Kidney (tissue), 14 donors: ENCODE results near the gene LYRM1. TPM values are rescaled to one million over a fixed set of nuclear protein-coding genes. Genes with fewer than 3 reads are reported as not detected.

Experiments
- DNase-seq, 5 donors: peaks; one replicate each; pipeline ENCODE4 v3.0.0-alpha.2; 2013 to 2020
- FAIRE-seq: peaks from 2 replicates; lab custom pipeline; 2012; peaks lifted over from hg19 to GRCh38; lab: Jason Lieb, UNC
- H3K27ac ChIP-seq, 2 donors: one replicate each; pipeline ENCODE4 v1.7.0; 2013; ENCODE audit warnings: low read depth in 2 of 2, low read length in 2 of 2, inconsistent platforms in 1 of 2
- H3K27me3 ChIP-seq: one replicate; pipeline ENCODE4 v1.7.1; 2013; ENCODE audit warnings: low read length, inconsistent platforms; ENCODE audit not compliant: control insufficient read depth, insufficient read depth
- H3K36me3 ChIP-seq, 3 donors: one replicate each; pipeline versions ENCODE4 v1.7.0 to v1.7.1; 2013; ENCODE audit warnings: low read length in 3 of 3, control low read depth in 1 of 3, inconsistent platforms in 1 of 3; ENCODE audit not compliant: insufficient read depth in 3 of 3, control insufficient read depth in 2 of 3
- H3K4me1 ChIP-seq, 3 donors: one replicate each; pipeline versions ENCODE4 v1.7.0 to v1.7.1; 2013; ENCODE audit warnings: low read length in 3 of 3, inconsistent platforms in 1 of 3, low read depth in 1 of 3; ENCODE audit not compliant: control insufficient read depth in 2 of 3, insufficient read depth in 2 of 3
- H3K4me3 ChIP-seq, 3 donors: one replicate each; pipeline versions ENCODE4 v1.7.0 to v1.8.1; 2013; ENCODE audit warnings: low read length in 3 of 3, control low read depth in 1 of 3, inconsistent platforms in 1 of 3
- H3K9ac ChIP-seq, 3 donors: one replicate each; pipeline versions ENCODE4 v1.7.0 to v1.7.1; 2013; ENCODE audit warnings: low read length in 3 of 3, control low read depth in 1 of 3, inconsistent platforms in 1 of 3
- H3K9me3 ChIP-seq, 3 donors: one replicate each; pipeline versions ENCODE4 v1.7.0 to v1.7.1; 2013; ENCODE audit warnings: low read length in 3 of 3, control low read depth in 1 of 3, inconsistent platforms in 1 of 3; ENCODE audit not compliant: control insufficient read depth in 2 of 3, insufficient read depth in 1 of 3
- CTCF ChIP-seq: IDR thresholded peaks from 3 replicates; pipeline ENCODE4 v1.5.1; 2012; ENCODE audit warnings: mild to moderate bottlenecking, moderate library complexity, borderline replicate concordance; ENCODE audit not compliant: insufficient read depth; ENCODE audit errors: extremely low read depth
- intact Hi-C: fragments of 100-400 bp; cut with DNase I; formaldehyde crosslinking; loops from one replicate; pipeline ENCODE4 v1.11.1; 2022
- polyA plus RNA-seq: library from polyadenylated mRNA; stranded (reverse); fragments of 350-450 nt; fragmentation: Illumina TruSeq; extraction: RNeasy Lipid Tissue Mini Kit (QIAGEN cat#74804); gene quantifications from one replicate; pipeline ENCODE4 v1.2.3, GENCODE V29; 2014; ENCODE audit warnings: low read depth, low replicate concordance; ENCODE audit not compliant: insufficient read depth
- total RNA-seq: library from RNA; stranded (reverse); fragmentation: NEBNext Ultra II Directional; extraction: Animal tissue kit (Norgen Biotek cat#: 25700); gene quantifications from one replicate; pipeline ENCODE4 v1.2.1, GENCODE V29; 2021
- donor health status: control.
- donor health status: control.
- donor health status: control.
- donor health status: control.
- donor health status: control.
- donor health status: DM: yes; HTN: yes; CAD: no.
- donor health status: Normal renal cell carcinoma (clear cell type).

LYRM1 gene
- total and polyA plus RNA-seq, 2 donors from 2014 or later = 31.7 to 61.5 TPM

DNA sequence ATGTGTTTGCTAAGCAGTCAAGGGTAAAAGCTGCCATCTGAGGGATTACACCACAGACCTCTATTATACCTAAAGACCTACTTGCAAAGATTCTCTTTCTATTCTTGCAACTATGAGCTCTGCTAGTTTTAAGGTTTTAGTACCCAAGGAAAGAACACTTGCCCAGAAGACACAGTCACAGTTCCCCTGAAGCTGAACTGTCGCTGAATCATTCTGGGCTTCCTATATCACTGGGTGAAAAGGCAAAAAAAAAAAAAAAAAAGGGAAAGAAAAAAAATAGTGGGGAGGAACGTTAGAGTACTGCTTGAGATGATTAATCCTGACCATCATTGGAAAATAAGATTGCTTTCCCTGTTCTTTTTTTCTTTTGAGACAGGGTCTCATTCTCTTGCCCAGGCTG, 37.9 kb downstream of the LYRM1 start:
- H3K36me3 ChIP-seq = no peaks in the 10 kb centered on the region
- intact Hi-C loops = no loop called here
- no peaks in the 10 kb centered on the region for H3K27me3 ChIP-seq
- no peak overlapping the region for H3K9ac ChIP-seq
- FAIRE-seq = no peak
- no peak for DNase-seq
- no peak overlapping the region for H3K27ac ChIP-seq
- H3K9me3 ChIP-seq = no peaks in the 10 kb centered on the region
- no peaks in the 10 kb centered on the region for H3K4me1 ChIP-seq
- TF ChIP-seq CTCF = no peak
- H3K4me3 ChIP-seq = no peak overlapping the region

DNA sequence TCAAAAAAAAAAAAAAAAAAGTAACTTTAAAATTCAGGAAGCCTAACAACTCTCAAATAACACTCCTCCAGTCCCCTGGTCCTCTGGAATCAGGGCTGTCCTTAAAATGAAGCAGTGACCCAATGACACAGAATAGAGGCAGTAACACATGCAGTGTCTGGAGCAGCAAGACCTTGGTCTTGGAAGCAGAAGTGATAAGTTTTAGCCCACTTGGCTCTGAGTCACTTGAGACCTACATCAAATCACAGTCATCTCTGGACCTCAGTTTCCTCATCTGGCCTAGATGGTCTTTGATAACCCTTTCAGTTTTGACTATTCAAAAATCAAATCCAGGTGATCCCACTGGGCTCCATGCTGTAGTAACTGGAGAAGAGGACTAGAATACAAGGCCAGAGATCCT, 39.0 kb downstream of the LYRM1 start:
- intact Hi-C loops = no loop called here
- Histone ChIP-seq H3K27ac (no peak overlapping the region), H3K9ac (no peak overlapping the region), H3K36me3 (no peaks in the 10 kb centered on the region), H3K27me3 (no peaks in the 10 kb centered on the region), H3K9me3 (no peaks in the 10 kb centered on the region), H3K4me3 (no peak overlapping the region), H3K4me1 (no peaks in the 10 kb centered on the region)
- DNase-seq (no peak), FAIRE-seq (no peak)
- TF ChIP-seq CTCF = no peak

DNA sequence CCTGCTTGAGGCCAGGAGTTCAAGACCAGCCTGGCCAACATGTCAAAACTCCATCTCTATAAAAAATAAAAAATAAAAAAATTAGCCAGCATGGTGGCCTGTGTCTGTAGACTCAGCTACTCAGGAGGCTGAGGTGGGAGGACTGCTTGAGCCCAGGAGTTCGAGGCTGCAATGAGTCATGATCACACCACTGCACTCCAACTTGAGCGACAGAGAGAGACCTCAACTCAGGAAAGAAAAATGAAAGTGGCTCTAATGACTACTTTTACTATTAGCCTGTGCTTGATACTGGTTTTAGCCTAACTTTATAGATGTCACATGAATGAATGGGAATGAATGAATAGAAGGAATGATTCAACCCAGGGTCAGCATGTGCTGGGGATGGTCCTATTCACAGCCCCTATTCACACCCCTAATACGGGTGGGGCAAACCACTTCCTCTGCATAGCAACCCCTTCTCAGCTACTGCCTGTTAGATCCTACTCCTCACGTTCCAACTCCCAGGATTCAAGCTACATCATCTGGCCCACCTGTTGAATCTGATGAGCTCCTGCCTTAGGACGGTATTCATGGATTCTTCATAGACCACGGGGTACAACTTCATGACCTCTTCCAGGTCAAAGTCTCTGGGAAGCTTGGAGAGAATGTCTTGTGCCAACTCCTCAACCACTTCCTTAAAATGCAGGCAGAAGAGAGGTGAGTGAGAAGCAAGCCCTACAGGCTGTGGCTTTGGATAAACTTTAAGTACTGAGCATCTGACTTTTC, 40.5 kb downstream of the LYRM1 start:
- no peak overlapping the region for H3K27ac ChIP-seq
- no peak overlapping the region for H3K9ac ChIP-seq
- no peak for TF ChIP-seq CTCF
- no peak overlapping the region for H3K4me3 ChIP-seq
- no peaks in the 10 kb centered on the region for H3K27me3 ChIP-seq
- FAIRE-seq = no peak
- no peaks in the 10 kb centered on the region for H3K4me1 ChIP-seq
- DNase-seq = no peak
- no peaks in the 10 kb centered on the region for H3K36me3 ChIP-seq
- intact Hi-C loops = no loop called here
- H3K9me3 ChIP-seq = no peaks in the 10 kb centered on the region

DNA sequence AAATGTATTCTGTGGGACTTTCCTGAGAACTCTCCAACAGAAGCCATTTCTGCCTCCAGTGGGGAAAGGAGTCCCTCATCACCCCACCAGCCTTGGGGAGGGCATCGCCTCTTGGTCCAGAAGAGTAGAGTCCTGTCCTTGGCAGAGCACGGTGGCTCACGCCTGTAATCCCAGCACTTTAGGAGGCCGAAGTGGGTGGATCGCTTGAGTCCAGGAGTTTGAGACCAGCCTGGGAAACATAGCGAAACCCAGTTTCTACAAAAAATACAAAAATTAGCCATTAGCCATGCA, 41.0 kb downstream of the LYRM1 start:
- TF ChIP-seq CTCF = no peak
- FAIRE-seq (no peak), DNase-seq (no peak)
- H3K36me3 ChIP-seq = no peaks in the 10 kb centered on the region
- H3K9ac ChIP-seq = no peak overlapping the region
- no peak overlapping the region for H3K27ac ChIP-seq
- no peak overlapping the region for H3K4me3 ChIP-seq
- no peaks in the 10 kb centered on the region for H3K9me3 ChIP-seq
- H3K27me3 ChIP-seq = no peaks in the 10 kb centered on the region
- intact Hi-C loops = no loop called here
- H3K4me1 ChIP-seq = no peaks in the 10 kb centered on the region
